ENCODE measurements around the gene IFT80.

DNA sequence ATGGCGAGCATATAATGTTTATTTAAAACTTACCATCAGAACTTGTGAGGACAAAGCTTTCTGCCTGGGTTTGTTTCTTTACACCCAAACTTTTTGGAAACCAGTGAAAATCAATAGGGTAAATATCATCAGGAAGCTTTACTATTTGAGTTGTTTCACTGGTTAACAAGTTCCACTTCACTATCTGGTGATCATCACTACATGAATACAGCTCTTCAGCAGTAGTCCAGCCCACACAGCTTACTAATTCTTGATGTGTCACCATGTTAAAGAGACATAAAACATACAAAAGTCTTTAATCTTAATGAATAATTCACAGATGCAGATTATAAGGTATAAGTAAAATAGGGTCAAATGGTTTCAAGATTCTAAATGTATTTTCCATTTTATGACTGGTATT, 17.6 kb downstream of the IFT80 start:
- TF ChIP-seq, protein P1, sequence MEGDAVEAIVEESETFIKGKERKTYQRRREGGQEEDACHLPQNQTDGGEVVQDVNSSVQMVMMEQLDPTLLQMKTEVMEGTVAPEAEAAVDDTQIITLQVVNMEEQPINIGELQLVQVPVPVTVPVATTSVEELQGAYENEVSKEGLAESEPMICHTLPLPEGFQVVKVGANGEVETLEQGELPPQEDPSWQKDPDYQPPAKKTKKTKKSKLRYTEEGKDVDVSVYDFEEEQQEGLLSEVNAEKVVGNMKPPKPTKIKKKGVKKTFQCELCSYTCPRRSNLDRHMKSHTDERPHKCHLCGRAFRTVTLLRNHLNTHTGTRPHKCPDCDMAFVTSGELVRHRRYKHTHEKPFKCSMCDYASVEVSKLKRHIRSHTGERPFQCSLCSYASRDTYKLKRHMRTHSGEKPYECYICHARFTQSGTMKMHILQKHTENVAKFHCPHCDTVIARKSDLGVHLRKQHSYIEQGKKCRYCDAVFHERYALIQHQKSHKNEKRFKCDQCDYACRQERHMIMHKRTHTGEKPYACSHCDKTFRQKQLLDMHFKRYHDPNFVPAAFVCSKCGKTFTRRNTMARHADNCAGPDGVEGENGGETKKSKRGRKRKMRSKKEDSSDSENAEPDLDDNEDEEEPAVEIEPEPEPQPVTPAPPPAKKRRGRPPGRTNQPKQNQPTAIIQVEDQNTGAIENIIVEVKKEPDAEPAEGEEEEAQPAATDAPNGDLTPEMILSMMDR (IDR thresholded peaks at IDR 0.05): no peak
- no peak for TF ChIP-seq POLR2A (IDR thresholded peaks at IDR 0.05)
- no peak for TF ChIP-seq POLR2AphosphoS5 (IDR thresholded peaks at IDR 0.05)
